Measurements from ENCODE around the gene ZPLD1.

Gene ZPLD1

GRCh38 chr3:102466001-102466400 lies 31.2 kb downstream of the ZPLD1 start:
- no peak for DNase-seq (ENCODE audit: low spot score)
- no peak for FAIRE-seq

GRCh38 chr3:102470066-102470465 lies 35.3 kb downstream of the ZPLD1 start:
- DNase-seq (ENCODE audit: low spot score), result no peak
- no peak for FAIRE-seq

- FAIRE-seq (no peak), DNase-seq (ENCODE audit: low spot score) (no peak)
Observed at GRCh38 chr3:102471001-102471400, 36.2 kb downstream of the ZPLD1 start.

GRCh38 chr3:102471491-102471890 lies 36.7 kb downstream of the ZPLD1 start:
- no peak for DNase-seq (ENCODE audit: low spot score)
- no peak for FAIRE-seq

- FAIRE-seq (no peak), DNase-seq (ENCODE audit: low spot score) (no peak)
Observed at GRCh38 chr3:102473648-102474047, 38.8 kb downstream of the ZPLD1 start.

GRCh38 chr3:102474207-102474606 lies 39.4 kb downstream of the ZPLD1 start:
- FAIRE-seq (no peak), DNase-seq (ENCODE audit: low spot score) (no peak)

- FAIRE-seq (no peak), DNase-seq (ENCODE audit: low spot score) (no peak)
Observed at GRCh38 chr3:102476198-102476597, 41.4 kb downstream of the ZPLD1 start.

GRCh38 chr3:102478160-102478559 lies 43.3 kb downstream of the ZPLD1 start:
- DNase-seq (ENCODE audit: low spot score) (no peak), FAIRE-seq (no peak)

- FAIRE-seq (no peak), DNase-seq (ENCODE audit: low spot score) (no peak)
Observed at GRCh38 chr3:102480139-102480538, 45.3 kb downstream of the ZPLD1 start.

- FAIRE-seq (no peak), DNase-seq (ENCODE audit: low spot score) (no peak)
Observed at GRCh38 chr3:102481050-102481449, 46.2 kb downstream of the ZPLD1 start.

GRCh38 chr3:102483556-102483955 lies 48.7 kb downstream of the ZPLD1 start:
- FAIRE-seq (no peak), DNase-seq (ENCODE audit: low spot score) (no peak)

GRCh38 chr3:102484363-102484762 lies 49.5 kb downstream of the ZPLD1 start:
- FAIRE-seq (no peak), DNase-seq (ENCODE audit: low spot score) (no peak)

- DNase-seq (ENCODE audit: low spot score) (no peak), FAIRE-seq (no peak)
Observed at GRCh38 chr3:102485701-102486100, 50.9 kb downstream of the ZPLD1 start.

- DNase-seq (ENCODE audit: low spot score) (no peak), FAIRE-seq (no peak)
Observed at GRCh38 chr3:102488331-102488730, 53.5 kb downstream of the ZPLD1 start.

- no peak for DNase-seq (ENCODE audit: low spot score)
- FAIRE-seq, result no peak
Observed at GRCh38 chr3:102492300-102492699, 57.5 kb downstream of the ZPLD1 start.

- FAIRE-seq (no peak), DNase-seq (ENCODE audit: low spot score) (no peak)
Observed at GRCh38 chr3:102497571-102497970, 62.8 kb downstream of the ZPLD1 start.

GRCh38 chr3:102505542-102505941 lies 70.7 kb downstream of the ZPLD1 start:
- no peak for DNase-seq (ENCODE audit: low spot score)
- no peak for FAIRE-seq

GRCh38 chr3:102510663-102511062 lies 75.8 kb downstream of the ZPLD1 start:
- no peak for FAIRE-seq
- DNase-seq (ENCODE audit: low spot score), result no peak

GRCh38 chr3:102511168-102511567 lies 76.4 kb downstream of the ZPLD1 start:
- FAIRE-seq, result no peak
- DNase-seq (ENCODE audit: low spot score), result no peak

GRCh38 chr3:102511639-102512038 lies 76.8 kb downstream of the ZPLD1 start:
- FAIRE-seq, result no peak
- no peak for DNase-seq (ENCODE audit: low spot score)

GRCh38 chr3:102512734-102513504 lies 78.1 kb downstream of the ZPLD1 start:
- DNase-seq (ENCODE audit: low spot score) (no peak), FAIRE-seq (no peak)

- DNase-seq (ENCODE audit: low spot score) (no peak), FAIRE-seq (no peak)
Observed at GRCh38 chr3:102514241-102514640, 79.4 kb downstream of the ZPLD1 start.

GRCh38 chr3:102521246-102521645 lies 86.4 kb downstream of the ZPLD1 start:
- DNase-seq (ENCODE audit: low spot score) (no peak), FAIRE-seq (no peak)

- no peak for DNase-seq (ENCODE audit: low spot score)
Observed at GRCh38 chr3:102525624-102526023, 90.8 kb downstream of the ZPLD1 start.

More at GRCh38 chr3:102525624-102526023, 90.8 kb downstream of the ZPLD1 start:
- FAIRE-seq, result no peak

All from RCC 7860 (cell line).